T-helper 2 cell treated with Interferon-gamma antibody and Interleukin-4, amounts not matched to agents 100 ng/mL and 5 ng/mL, for 36 hours (primary cell): ENCODE measurements around the gene OPRM1. TPM values are rescaled to one million over a fixed set of nuclear protein-coding genes. Genes with fewer than 3 reads are reported as not detected.

ENCODE experiments used
- intact Hi-C: fragments of 100-400 bp; cut with micrococcal nuclease; formaldehyde crosslinking; loops from one replicate; pipeline ENCODE4 v1.15.1; 2023
- total RNA-seq: library from RNA; stranded (reverse); gene quantifications from 2 replicates; pipeline ENCODE4 v1.2.3, GENCODE V29; 2022

The OPRM1 gene
- total RNA-seq, 1 donor from 2014 or later, result not detected

GRCh38 chr6:154268486-154268885, 229.4 kb downstream of the OPRM1 start:
- intact Hi-C loops, result no loop called here

DNA sequence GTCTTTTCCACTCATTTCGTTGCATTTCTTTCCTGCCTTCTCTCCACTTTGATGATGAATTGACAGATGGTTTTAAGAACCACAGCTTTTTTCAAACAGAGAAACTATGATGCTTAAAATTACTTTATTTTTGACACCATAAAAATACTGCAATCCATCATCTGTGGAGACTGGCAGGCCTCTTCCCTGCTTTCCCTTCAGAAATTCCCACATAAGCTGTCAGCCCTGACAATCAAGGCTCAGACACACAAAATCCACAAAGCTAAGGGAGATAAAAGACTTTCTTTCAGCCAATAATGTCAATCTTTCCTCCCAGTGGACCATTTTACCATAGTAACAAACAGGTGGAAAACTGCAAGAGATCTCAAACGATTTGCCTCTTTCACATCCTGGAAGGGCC, 235.1 kb downstream of the OPRM1 start:
- intact Hi-C loops, result no loop called here

DNA sequence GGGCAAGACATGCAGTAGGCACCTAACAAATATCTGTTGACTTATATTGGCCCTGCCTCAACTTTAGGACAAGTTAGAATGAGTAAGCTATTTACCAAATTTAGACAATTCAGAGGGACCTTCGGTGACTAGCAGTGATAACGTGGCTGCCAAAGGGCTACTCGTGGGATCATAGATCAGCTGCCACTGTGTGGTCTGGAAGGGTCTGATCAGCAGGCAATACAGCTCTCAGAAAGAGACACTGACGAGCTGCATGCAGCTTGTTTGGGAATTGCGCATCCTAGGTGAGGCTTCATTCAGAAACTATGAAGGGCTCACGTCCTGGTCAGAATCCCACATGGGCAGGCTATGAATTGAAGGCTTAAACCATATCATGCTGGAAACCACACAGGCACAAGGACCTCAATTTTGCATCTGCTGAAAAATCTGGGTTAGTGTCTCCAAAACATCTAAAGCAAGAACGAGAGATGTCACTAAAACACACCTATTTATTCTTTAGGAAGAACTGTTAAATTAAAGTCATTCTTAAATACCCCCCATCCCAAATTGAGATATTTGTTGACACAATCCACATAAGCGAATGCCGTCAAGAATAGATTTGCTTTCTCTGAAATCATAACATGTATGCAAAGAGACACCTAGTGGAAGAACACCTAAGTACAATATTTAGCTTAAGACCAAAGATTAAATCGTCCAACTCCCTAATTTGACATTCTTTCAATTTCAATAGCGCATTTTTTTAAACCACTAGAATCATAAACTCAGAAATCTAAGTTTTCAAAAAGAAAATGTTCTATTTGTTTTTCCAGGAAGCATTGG, 238.0 kb downstream of the OPRM1 start:
- intact Hi-C loops, result loop anchor here (1.0 to 2.0 kb wide), 4 partner anchors 27 to 398 kb away; no protein-coding TSS in a partner anchor

- intact Hi-C loops, result loop anchor here (1.0 to 2.0 kb wide), 4 partner anchors 27 to 398 kb away; no protein-coding TSS in a partner anchor
Observed at GRCh38 chr6:154277629-154278017, 238.6 kb downstream of the OPRM1 start.

DNA sequence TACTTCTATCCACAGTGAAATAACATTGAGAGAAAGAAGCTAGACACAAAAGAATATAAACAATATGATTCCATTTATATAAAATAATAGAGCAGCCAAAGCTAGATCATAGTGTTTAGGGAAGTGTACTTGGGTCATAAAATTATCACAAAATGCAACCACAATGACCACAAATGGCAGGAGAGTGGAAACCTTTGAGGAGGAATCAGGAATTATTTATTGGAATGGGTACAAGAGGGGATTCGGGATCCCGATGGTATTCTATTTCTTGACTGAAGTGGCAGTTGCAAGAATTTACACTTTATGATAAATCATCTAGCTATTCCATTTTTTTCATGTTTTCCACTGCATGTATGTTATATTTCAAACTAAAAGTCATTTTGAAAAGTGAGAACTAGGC, 241.5 kb downstream of the OPRM1 start:
- intact Hi-C loops, result no loop called here

GRCh38 chr6:154284313-154284853, 245.3 kb downstream of the OPRM1 start:
- intact Hi-C loops, result no loop called here

- intact Hi-C loops, result no loop called here
Observed at GRCh38 chr6:154285826-154286225, 246.8 kb downstream of the OPRM1 start.

GRCh38 chr6:154289818-154290508, 250.9 kb downstream of the OPRM1 start:
- intact Hi-C loops, result no loop called here

- intact Hi-C loops, result no loop called here
Observed at GRCh38 chr6:154292066-154292465, 253.0 kb downstream of the OPRM1 start.

DNA sequence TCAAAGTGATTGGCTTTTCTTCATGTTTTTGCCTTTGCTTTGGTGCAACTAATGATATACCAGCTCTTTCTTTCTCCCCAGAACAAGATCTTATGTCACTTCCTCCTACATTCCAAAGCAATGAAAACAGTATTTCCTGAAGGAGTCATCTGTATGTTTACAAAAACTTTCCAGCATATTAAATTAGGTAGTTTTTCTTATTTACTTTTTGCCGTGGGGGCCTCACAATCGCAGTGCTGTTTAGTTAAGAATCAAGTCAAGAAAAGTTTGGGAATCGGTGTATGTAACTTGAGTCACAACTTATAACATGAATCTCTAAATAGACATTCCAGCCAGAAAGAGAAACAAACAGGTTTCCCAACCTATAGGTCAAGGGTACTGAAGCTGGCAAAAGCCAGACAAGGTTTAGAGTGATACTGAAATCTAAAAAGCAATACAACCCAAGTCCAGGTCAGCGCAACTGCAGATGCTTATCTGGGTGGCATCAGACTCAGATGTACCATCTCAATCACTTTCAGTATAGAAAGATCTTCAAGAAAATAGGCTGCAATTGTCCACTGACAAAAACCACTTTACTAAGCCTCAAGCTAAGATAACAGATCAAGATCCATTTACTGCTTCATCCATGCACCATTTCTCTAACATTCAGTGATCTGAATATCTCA, 253.9 kb downstream of the OPRM1 start:
- intact Hi-C loops, result no loop called here

- intact Hi-C loops, result no loop called here
Observed at GRCh38 chr6:154295733-154296132, 256.7 kb downstream of the OPRM1 start.
